Esophagus squamous epithelium (tissue), 5 donors: ENCODE measurements around the gene ARHGDIA. TPM values are rescaled to one million over a fixed set of nuclear protein-coding genes. Genes with fewer than 3 reads are reported as not detected.
"Not testable (repeated sequence)": the region's sequence is repeated elsewhere in the genome, so short reads cannot be mapped to it uniquely, and the experiment has no call there.

Experiments
- DNase-seq: peaks from one replicate; lab custom pipeline; 2025; lab: John Stamatoyannopoulos, UW
- H3K27ac ChIP-seq, 4 donors: fragments of 200-600 bp; sonication (generic); one replicate each; pipeline ENCODE4 v1.5.1; 2016 to 2019; ENCODE audit warnings: mild to moderate bottlenecking in 1 of 4
- H3K27me3 ChIP-seq, 4 donors: fragments of 200-600 bp; sonication (generic); 1 replicate in 3 of 4; 2 replicates in 1 of 4; pipeline versions ENCODE4 v1.5.1 to v1.6.0; 2017 to 2021; ENCODE audit warnings: antibody characterized with exemption in 1 of 4
- H3K36me3 ChIP-seq, 3 donors: fragments of 200-600 bp; sonication (generic); one replicate each; pipeline ENCODE4 v1.5.1; 2016 to 2019
- H3K4me1 ChIP-seq, 3 donors: fragments of 200-600 bp; sonication (generic); one replicate each; pipeline ENCODE4 v1.5.1; 2017 to 2019
- H3K4me3 ChIP-seq, 4 donors: fragments of 200-600 bp; sonication (generic); 1 replicate in 3 of 4; 2 replicates in 1 of 4; pipeline ENCODE4 v1.5.1; 2016 to 2019; ENCODE audit warnings: mild to moderate bottlenecking in 2 of 4, moderate library complexity in 1 of 4
- H3K9me3 ChIP-seq, 3 donors: fragments of 200-600 bp; sonication (generic); one replicate each; pipeline ENCODE4 v1.5.1; 2016 to 2019
- CTCF ChIP-seq, 6 experiments: fragments of 450-650 bp in 4 of 6; fragments of 200-600 bp in 2 of 6; sonication (generic) in 2 of 6; IDR thresholded peaks; one replicate each; pipeline ENCODE4 v1.5.1; 2016 to 2019; ENCODE audit warnings: antibody characterized with exemption in 6 of 6, mild to moderate bottlenecking in 4 of 6, moderate library complexity in 4 of 6
- POLR2A ChIP-seq, 4 donors: fragments of 450-650 bp; IDR thresholded peaks; one replicate each; pipeline ENCODE4 v1.6.1; 2017; ENCODE audit warnings: antibody characterized with exemption in 4 of 4, mild to moderate bottlenecking in 4 of 4, moderate library complexity in 3 of 4
- WGBS, 2 donors: methylation state at CpG; one replicate each; pipeline ENCODE4 v1.1.5; 2018; 5-methylcytosine and 5-hydroxymethylcytosine counted together
- intact Hi-C: fragments of 100-400 bp; cut with DNase I; formaldehyde crosslinking; loops from one replicate; pipeline ENCODE4 v1.15.0; 2022
- total RNA-seq, 4 donors: library from RNA; depleted of rRNA; stranded (reverse); fragments of >200 nt; gene quantifications; one replicate each; pipeline ENCODE4 v1.1.0, GENCODE V29; 2016
- donor health status: DM: yes; HTN: yes; CAD: no.

The ARHGDIA gene
- total RNA-seq, 4 donors from 2014 or later = 166 to 239 (median 176) TPM

GRCh38 chr17:81841866-81842265 lies 29.3 kb downstream of the ARHGDIA start:
- peak overlapping the region; percentile 90 to 93 (median 92) for H3K27ac ChIP-seq
- H3K4me3 ChIP-seq = peak overlapping the region in 3 of 4 donors; percentile 16 to 34 (median 24)

GRCh38 chr17:81840826-81841778 lies 30.0 kb downstream of the ARHGDIA start:
- intact Hi-C loops = no loop called here
- Histone ChIP-seq H3K4me1 (peaks cover 19 to 57% (median 21%) of the 10 kb centered on the region in 3 donors), H3K27me3 (no peaks in the 10 kb centered on the region), H3K27ac (peak overlapping the region; percentile 90 to 93 (median 92)), H3K36me3 (peaks cover 33 to 39% (median 35%) of the 10 kb centered on the region in 3 donors), H3K4me3 (peak overlapping the region in 3 of 4 donors; percentile 16 to 34 (median 26)), H3K9me3 (no peaks in the 10 kb centered on the region)
- TF ChIP-seq POLR2A (IDR thresholded peaks at IDR 0.05) (peak in 2 of 4 donors; percentile 26 to 40), CTCF (IDR thresholded peaks at IDR 0.05) (no peak)
- DNase-seq = no peak
- WGBS, 2 donors = 11 to 36% methylated on average over 3 to 13 of the region's 40 CpGs

More at GRCh38 chr17:81841866-81842265, 29.3 kb downstream of the ARHGDIA start:
- TF ChIP-seq POLR2A (IDR thresholded peaks at IDR 0.05) (no peak), CTCF (IDR thresholded peaks at IDR 0.05) (no peak)
- DNase-seq = no peak
- Histone ChIP-seq H3K4me1 (peaks cover 19 to 58% (median 21%) of the 10 kb centered on the region in 3 donors), H3K36me3 (peaks cover 39 to 47% (median 43%) of the 10 kb centered on the region in 3 donors), H3K27me3 (no peaks in the 10 kb centered on the region), H3K9me3 (no peaks in the 10 kb centered on the region)
- intact Hi-C loops = no loop called here
- WGBS, 2 donors = 15 to 48% methylated on average over 4 to 5 of the region's 15 CpGs

- TF ChIP-seq CTCF (IDR thresholded peaks at IDR 0.05) = peak in 1 of 6 experiments; percentile 5
- DNase-seq, H3K27me3 ChIP-seq, intact Hi-C loops, H3K9me3 ChIP-seq, H3K4me3 ChIP-seq: not testable (repeated sequence)
- H3K27ac ChIP-seq = peak overlapping the region; percentile 90 to 93 (median 92)
- peaks cover 23 to 29% (median 25%) of the 10 kb centered on the region in 3 donors for H3K36me3 ChIP-seq
- WGBS, 2 donors = 64 to 100% methylated on average over 1 to 5 of the region's 5 CpGs
- peaks cover 19 to 57% (median 21%) of the 10 kb centered on the region in 3 donors for H3K4me1 ChIP-seq
These were observed 31.1 kb downstream of the ARHGDIA start for GRCh38 chr17:81840059-81840458.

- intact Hi-C loops = no loop called here
- H3K4me1 ChIP-seq = peaks cover 19 to 63% (median 23%) of the 10 kb centered on the region in 3 donors
- no peaks in the 10 kb centered on the region for H3K9me3 ChIP-seq
- DNase-seq = no peak
- TF ChIP-seq CTCF (IDR thresholded peaks at IDR 0.05) (no peak), POLR2A (IDR thresholded peaks at IDR 0.05) (no peak)
- H3K36me3 ChIP-seq = peaks cover 15 to 21% (median 17%) of the 10 kb centered on the region in 3 donors
- H3K27ac ChIP-seq = peak overlapping the region in 3 of 4 donors; percentile 91 to 93 (median 92)
- H3K4me3 ChIP-seq = no peak overlapping the region
- H3K27me3 ChIP-seq = no peaks in the 10 kb centered on the region
- 35 to 72% methylated on average over 14 to 15 of the region's 15 CpGs for WGBS, 2 donors
These were observed 31.8 kb downstream of the ARHGDIA start for GRCh38 chr17:81839301-81839700.
